Fibroblast of lung (primary cell): ENCODE measurements around the gene PANX2.

Source experiments
- EZH2 ChIP-seq: IDR thresholded peaks from 2 replicates; pipeline ENCODE4 v1.5.1; 2012; ENCODE audit warnings: low read length, control low read depth, mild to moderate bottlenecking; ENCODE audit errors: missing control alignments
- TF ChIP-seq, protein P1 (sequence below), 2 donors: IDR thresholded peaks in 1 of 2; conservative IDR thresholded peaks in 1 of 2; 1 replicate in 1 of 2; 2 replicates in 1 of 2; pipeline ENCODE4 v1.5.1; 2011 to 2012; ENCODE audit warnings: low read length in 2 of 2, control low read depth in 1 of 2, inconsistent platforms in 1 of 2, low read depth in 1 of 2, mild to moderate bottlenecking in 1 of 2

DNA sequence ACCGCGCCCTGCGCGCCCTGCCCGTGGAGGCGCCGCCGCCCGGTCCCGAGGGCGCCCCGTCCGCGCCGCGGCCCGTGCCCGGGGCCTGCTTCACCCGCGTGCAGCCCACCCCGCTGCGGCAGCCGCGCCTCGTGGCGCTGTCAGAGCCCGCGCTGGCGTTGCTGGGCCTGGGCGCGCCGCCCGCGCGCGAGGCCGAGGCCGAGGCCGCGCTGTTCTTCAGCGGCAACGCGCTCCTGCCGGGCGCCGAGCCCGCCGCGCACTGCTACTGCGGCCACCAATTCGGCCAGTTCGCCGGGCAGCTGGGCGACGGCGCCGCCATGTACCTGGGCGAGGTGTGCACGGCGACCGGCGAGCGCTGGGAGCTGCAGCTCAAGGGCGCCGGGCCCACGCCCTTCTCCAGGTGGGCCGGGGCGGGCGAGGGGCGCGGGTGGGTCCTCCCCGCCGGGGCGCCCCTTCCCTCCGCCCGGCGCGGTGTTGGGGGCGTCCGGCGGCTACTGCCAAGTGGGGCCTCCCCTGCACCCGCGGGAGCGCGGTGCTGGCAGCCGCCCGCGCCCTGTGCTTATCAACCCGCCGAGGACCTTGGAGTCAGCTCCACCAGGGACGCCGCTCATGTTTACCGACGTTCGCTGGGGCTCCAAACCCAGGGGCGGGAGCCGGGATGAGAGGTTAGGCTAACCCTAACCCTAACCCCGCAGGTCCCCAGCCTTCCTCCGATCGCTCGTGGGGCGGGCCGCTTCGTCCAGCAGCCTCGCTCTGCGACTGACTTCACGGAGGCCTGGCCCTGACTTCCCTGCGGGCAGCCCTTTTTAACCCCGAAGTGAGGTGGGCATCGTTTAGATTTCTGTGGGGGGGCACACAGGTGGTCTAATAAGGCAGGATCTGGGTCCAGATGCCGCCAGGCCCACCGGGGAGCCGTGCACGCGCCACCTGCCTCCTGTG lies 30.9 kb downstream of the PANX2 start:
- TF ChIP-seq, protein P1, sequence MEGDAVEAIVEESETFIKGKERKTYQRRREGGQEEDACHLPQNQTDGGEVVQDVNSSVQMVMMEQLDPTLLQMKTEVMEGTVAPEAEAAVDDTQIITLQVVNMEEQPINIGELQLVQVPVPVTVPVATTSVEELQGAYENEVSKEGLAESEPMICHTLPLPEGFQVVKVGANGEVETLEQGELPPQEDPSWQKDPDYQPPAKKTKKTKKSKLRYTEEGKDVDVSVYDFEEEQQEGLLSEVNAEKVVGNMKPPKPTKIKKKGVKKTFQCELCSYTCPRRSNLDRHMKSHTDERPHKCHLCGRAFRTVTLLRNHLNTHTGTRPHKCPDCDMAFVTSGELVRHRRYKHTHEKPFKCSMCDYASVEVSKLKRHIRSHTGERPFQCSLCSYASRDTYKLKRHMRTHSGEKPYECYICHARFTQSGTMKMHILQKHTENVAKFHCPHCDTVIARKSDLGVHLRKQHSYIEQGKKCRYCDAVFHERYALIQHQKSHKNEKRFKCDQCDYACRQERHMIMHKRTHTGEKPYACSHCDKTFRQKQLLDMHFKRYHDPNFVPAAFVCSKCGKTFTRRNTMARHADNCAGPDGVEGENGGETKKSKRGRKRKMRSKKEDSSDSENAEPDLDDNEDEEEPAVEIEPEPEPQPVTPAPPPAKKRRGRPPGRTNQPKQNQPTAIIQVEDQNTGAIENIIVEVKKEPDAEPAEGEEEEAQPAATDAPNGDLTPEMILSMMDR (conservative IDR thresholded peaks at IDR 0.05 in 1 of 2, IDR thresholded peaks at IDR 0.05 in 1 of 2; ENCODE audit: low read depth in 1 of 2, low read length in 2 of 2): no peak
- TF ChIP-seq EZH2: no peak
